Glutamatergic neuron (in vitro differentiated cells): ENCODE measurements around the gene RAD9B. TPM values are rescaled to one million over a fixed set of nuclear protein-coding genes. Genes with fewer than 3 reads are reported as not detected.
"Not testable (repeated sequence)": the region's sequence is repeated elsewhere in the genome, so short reads cannot be mapped to it uniquely, and the experiment has no call there.

Source experiments
- DNase-seq: peaks from one replicate; pipeline ENCODE4 v3.0.0; 2022
- H3K27ac Mint-ChIP-seq: one replicate; pipeline ENCODE4 v1.8.0; 2020; ENCODE audit warnings: mild to moderate bottlenecking, mixed read lengths, inconsistent platforms; ENCODE audit not compliant: unreplicated experiment
- H3K27me3 Mint-ChIP-seq: one replicate; pipeline ENCODE4 v1.8.0; 2020; ENCODE audit warnings: mild to moderate bottlenecking, moderate library complexity, mixed read lengths, inconsistent platforms; ENCODE audit not compliant: unreplicated experiment
- H3K36me3 Mint-ChIP-seq: one replicate; pipeline ENCODE4 v1.8.0; 2020; ENCODE audit warnings: mild to moderate bottlenecking, mixed read lengths, inconsistent platforms; ENCODE audit not compliant: unreplicated experiment
- H3K4me1 Mint-ChIP-seq: one replicate; pipeline ENCODE4 v1.8.0; 2020; ENCODE audit warnings: mild to moderate bottlenecking, low read depth, mixed read lengths, inconsistent platforms; ENCODE audit not compliant: unreplicated experiment
- H3K4me3 Mint-ChIP-seq: one replicate; pipeline ENCODE4 v1.8.0; 2020; ENCODE audit warnings: mild to moderate bottlenecking, mixed read lengths, inconsistent platforms; ENCODE audit not compliant: unreplicated experiment
- H3K9me3 Mint-ChIP-seq: one replicate; pipeline ENCODE4 v1.8.0; 2020; ENCODE audit warnings: mild to moderate bottlenecking, moderate library complexity, mixed read lengths, inconsistent platforms; ENCODE audit not compliant: unreplicated experiment
- total RNA-seq: library from RNA; stranded (reverse); fragmentation: NEBNext Ultra II Directional; extraction: Animal tissue kit (Norgen Biotek cat#: 25700); gene quantifications from one replicate; pipeline ENCODE4 v1.2.1, GENCODE V29; 2021; ENCODE audit not compliant: unreplicated experiment
- TF ChIP-seq, protein P1 (sequence below): fragments of 200-600 bp; sonication (generic); IDR thresholded peaks from one replicate; pipeline ENCODE4 v1.5.0; 2021; ENCODE audit not compliant: partially characterized antibody, unreplicated experiment

Gene RAD9B
- total RNA-seq, 1 donor from 2014 or later: 0.49 TPM

DNA sequence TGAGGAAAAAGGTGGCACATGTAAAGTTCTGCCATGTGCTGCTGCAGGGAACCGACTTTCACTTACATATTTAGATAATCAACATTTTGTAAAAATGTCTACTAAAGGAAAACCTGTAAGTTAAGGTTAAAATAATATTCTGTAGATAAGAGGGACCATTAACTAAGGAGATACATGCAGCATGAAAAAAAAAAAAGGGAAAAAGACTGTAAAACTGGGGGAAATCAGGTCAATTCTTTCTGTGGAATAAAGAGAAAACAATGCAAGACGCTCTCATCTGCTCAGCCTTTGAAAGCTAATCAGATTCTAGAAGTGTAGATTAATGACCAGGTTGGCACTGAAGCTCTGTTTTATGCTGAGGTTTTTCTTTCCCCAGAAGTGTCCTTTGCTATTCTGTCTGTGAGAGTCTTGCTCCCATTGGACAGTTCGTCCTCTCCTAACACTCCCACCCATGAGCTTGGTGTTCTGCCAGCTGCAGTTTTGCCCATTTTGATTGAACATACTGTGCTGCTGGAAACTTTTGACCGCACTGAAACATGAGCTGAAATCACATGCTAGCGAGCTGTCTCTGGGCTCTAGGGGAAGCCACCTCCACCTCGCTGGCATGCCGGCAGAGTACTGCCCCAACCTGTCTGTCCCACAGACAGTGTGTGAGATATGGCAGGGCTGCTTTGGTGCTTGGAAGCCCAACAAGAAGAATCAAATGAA lies 41.3 kb downstream of the RAD9B start:
- Mint-ChIP-seq H3K27ac (no peak overlapping the region), H3K4me1 (no peaks in the 10 kb centered on the region), H3K4me3 (no peak overlapping the region)

DNA sequence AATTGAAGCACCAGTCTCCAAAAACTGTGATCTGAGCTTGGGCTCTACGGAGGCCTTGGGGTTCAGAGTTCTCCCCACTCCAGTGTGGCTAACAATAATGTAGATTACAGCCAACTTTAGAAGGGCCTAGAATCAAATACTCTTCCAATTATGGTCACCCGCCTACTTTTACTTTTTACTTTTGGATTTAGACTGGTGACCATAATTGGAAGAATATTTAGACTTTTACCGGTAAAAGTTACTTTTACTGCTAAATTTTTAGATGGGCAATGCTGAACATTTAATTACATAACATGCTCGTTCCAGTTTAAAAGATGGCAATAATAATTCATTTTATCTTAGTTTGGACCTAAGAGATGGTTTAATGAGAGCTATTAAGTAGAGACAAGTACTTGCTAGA lies 41.8 kb downstream of the RAD9B start:
- TF ChIP-seq, protein P1, sequence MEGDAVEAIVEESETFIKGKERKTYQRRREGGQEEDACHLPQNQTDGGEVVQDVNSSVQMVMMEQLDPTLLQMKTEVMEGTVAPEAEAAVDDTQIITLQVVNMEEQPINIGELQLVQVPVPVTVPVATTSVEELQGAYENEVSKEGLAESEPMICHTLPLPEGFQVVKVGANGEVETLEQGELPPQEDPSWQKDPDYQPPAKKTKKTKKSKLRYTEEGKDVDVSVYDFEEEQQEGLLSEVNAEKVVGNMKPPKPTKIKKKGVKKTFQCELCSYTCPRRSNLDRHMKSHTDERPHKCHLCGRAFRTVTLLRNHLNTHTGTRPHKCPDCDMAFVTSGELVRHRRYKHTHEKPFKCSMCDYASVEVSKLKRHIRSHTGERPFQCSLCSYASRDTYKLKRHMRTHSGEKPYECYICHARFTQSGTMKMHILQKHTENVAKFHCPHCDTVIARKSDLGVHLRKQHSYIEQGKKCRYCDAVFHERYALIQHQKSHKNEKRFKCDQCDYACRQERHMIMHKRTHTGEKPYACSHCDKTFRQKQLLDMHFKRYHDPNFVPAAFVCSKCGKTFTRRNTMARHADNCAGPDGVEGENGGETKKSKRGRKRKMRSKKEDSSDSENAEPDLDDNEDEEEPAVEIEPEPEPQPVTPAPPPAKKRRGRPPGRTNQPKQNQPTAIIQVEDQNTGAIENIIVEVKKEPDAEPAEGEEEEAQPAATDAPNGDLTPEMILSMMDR: no peak
- DNase-seq: no peak
- no peak overlapping the region for H3K4me3 Mint-ChIP-seq

More for the DNA sequence above, 41.3 kb downstream of the RAD9B start:
- Mint-ChIP-seq H3K36me3 (no peaks in the 10 kb centered on the region), H3K27me3 (no peaks in the 10 kb centered on the region), H3K9me3 (no peaks in the 10 kb centered on the region)
- TF ChIP-seq, protein P1: no peak
- no peak for DNase-seq

DNA sequence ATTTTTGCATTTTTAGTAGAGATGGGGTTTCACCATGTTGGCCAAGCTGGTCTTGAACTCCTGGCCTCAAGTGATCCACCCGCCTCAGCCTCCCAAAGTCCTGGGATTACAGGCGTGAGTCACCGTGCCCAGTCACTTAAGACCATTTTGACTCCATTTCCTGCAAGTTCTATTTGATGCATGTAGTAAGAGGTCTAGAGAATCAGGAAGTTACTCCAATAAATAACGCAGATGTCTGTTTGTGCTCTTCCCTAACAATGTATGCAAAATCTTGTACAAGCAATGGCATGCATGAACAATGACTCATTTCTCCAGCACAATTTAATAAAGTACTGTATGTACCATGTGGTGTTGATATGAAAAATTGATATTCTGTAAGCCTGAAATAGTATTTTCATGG lies 43.1 kb downstream of the RAD9B start:
- H3K4me3 Mint-ChIP-seq, H3K27ac Mint-ChIP-seq: not testable (repeated sequence)

More for the DNA sequence above, 41.8 kb downstream of the RAD9B start:
- Mint-ChIP-seq H3K4me1 (no peaks in the 10 kb centered on the region), H3K36me3 (no peaks in the 10 kb centered on the region), H3K27me3 (no peaks in the 10 kb centered on the region), H3K27ac (no peak overlapping the region), H3K9me3 (no peaks in the 10 kb centered on the region)

DNA sequence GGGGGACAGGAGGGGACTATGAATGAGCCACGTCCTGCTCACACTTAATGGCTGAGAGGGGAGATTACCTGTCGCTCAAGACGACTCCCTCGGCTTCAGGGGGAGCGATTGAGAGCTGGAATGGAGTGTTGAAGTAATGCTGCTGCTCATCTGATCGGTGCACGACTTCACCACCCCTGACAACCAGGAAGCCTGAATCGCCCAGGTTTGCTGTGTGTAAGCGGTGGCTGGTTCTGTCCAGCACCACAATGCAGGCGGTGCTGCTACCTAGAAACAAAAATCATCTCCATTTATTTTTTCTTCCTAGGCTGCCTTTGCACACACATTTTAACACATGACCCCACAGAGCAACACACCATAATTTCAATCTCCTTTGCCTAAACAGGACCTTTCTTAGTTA lies 43.7 kb downstream of the RAD9B start:
- Mint-ChIP-seq H3K4me3 (no peak overlapping the region), H3K4me1 (no peaks in the 10 kb centered on the region), H3K9me3 (no peaks in the 10 kb centered on the region), H3K27ac (no peak overlapping the region), H3K27me3 (no peaks in the 10 kb centered on the region), H3K36me3 (peaks cover 3% of the 10 kb centered on the region)
- DNase-seq: no peak
- TF ChIP-seq, protein P1: no peak

More for the DNA sequence above, 43.1 kb downstream of the RAD9B start:
- not testable (repeated sequence) for H3K27me3 Mint-ChIP-seq, H3K36me3 Mint-ChIP-seq, H3K4me1 Mint-ChIP-seq, H3K9me3 Mint-ChIP-seq, DNase-seq

DNA sequence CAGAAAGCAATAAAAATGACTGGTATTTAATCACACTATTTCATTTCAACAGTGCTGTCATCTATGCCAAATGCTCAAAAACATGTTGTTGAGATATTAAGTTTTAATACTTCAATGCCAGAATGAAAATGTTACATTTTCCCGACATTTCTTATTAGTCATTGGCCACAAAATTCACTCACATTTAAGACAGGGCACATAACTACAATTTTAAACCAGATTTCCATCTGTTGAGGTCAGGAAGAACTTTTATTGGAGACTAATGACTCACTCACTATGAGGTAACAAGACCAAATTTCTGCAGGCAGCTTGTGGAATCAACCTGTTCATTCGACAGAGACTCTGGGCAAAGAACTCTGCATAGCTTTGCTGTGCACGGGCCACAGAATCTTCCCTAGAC lies 44.2 kb downstream of the RAD9B start:
- Mint-ChIP-seq H3K27me3 (no peaks in the 10 kb centered on the region), H3K9me3 (no peaks in the 10 kb centered on the region), H3K27ac (no peak overlapping the region), H3K36me3 (peaks cover 3% of the 10 kb centered on the region), H3K4me3 (no peak overlapping the region), H3K4me1 (no peaks in the 10 kb centered on the region)
- TF ChIP-seq, protein P1: no peak
- no peak for DNase-seq
